ENCODE data around the gene TUBGCP6.

The TUBGCP6 gene

GRCh38 chr22:50180727-50181521 lies 63.9 kb downstream of the TUBGCP6 start:
- DNase-seq (ENCODE audit: low read depth) = no peak

GRCh38 chr22:50179937-50180726 lies 64.7 kb downstream of the TUBGCP6 start:
- no peak for DNase-seq (ENCODE audit: low read depth)

- DNase-seq (ENCODE audit: low read depth) = no peak
Observed at GRCh38 chr22:50178871-50179869, 65.7 kb downstream of the TUBGCP6 start.

- DNase-seq (ENCODE audit: low read depth) = no peak
Observed at GRCh38 chr22:50178471-50178864, 66.4 kb downstream of the TUBGCP6 start.

- DNase-seq (ENCODE audit: low read depth) = no peak
Observed at GRCh38 chr22:50177537-50178470, 67.0 kb downstream of the TUBGCP6 start.

GRCh38 chr22:50176850-50177536 lies 67.8 kb downstream of the TUBGCP6 start:
- no peak for DNase-seq (ENCODE audit: low read depth)

GRCh38 chr22:50175921-50176849 lies 68.6 kb downstream of the TUBGCP6 start:
- DNase-seq (ENCODE audit: low read depth) = no peak

GRCh38 chr22:50175191-50175461 lies 69.7 kb downstream of the TUBGCP6 start:
- no peak for DNase-seq (ENCODE audit: low read depth)

- DNase-seq (ENCODE audit: low read depth) = no peak
Observed at GRCh38 chr22:50174382-50175190, 70.2 kb downstream of the TUBGCP6 start.

GRCh38 chr22:50173983-50174355 lies 70.9 kb downstream of the TUBGCP6 start:
- no peak for DNase-seq (ENCODE audit: low read depth)

- no peak for DNase-seq (ENCODE audit: low read depth)
Observed at GRCh38 chr22:50173311-50173982, 71.4 kb downstream of the TUBGCP6 start.

- DNase-seq (ENCODE audit: low read depth) = no peak
Observed at GRCh38 chr22:50171965-50172421, 72.8 kb downstream of the TUBGCP6 start.

GRCh38 chr22:50171319-50171964 lies 73.4 kb downstream of the TUBGCP6 start:
- no peak for DNase-seq (ENCODE audit: low read depth)

GRCh38 chr22:50170453-50171318 lies 74.1 kb downstream of the TUBGCP6 start, which contains the start of gene PANX2:
Gene PANX2 (plus strand): TSS chr22:50170731. CDS start chr22:50170731, 0 bp downstream.
- DNase-seq (ENCODE audit: low read depth) = no peak

GRCh38 chr22:50169774-50170341 lies 75.0 kb downstream of the TUBGCP6 start:
- DNase-seq (ENCODE audit: low read depth) = peak; percentile 31

GRCh38 chr22:50169181-50169759 lies 75.6 kb downstream of the TUBGCP6 start:
- DNase-seq (ENCODE audit: low read depth) = no peak
